ENCODE results near the gene CUEDC2. TPM values are rescaled to one million over a fixed set of nuclear protein-coding genes. Genes with fewer than 3 reads are reported as not detected.

Gene CUEDC2, protein sequence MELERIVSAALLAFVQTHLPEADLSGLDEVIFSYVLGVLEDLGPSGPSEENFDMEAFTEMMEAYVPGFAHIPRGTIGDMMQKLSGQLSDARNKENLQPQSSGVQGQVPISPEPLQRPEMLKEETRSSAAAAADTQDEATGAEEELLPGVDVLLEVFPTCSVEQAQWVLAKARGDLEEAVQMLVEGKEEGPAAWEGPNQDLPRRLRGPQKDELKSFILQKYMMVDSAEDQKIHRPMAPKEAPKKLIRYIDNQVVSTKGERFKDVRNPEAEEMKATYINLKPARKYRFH
- total RNA-seq = 10 to 100 TPM; 60.8 to 72.7 TPM

- peak within 1 kb of the TSS; percentile 94 for H3K27ac Mint-ChIP-seq
- peaks cover 2% of the 10 kb centered on the region for H3K36me3 Mint-ChIP-seq (ENCODE audit: low read depth)
- ATAC-seq (peak; percentile 94), DNase-seq (peak; percentile 99)
- H3K27me3 Mint-ChIP-seq = no peaks in the 10 kb centered on the region
- ChIA-PET CTCF (interaction anchor here (0.7 to 3.7 kb wide), 12 partner anchors 10 to 263 kb away, joined by 3 to 35 read pairs (median 4); partner anchors contain the start of genes C10orf95, FBXL15 and NFKB2), POLR2A (interaction anchor here (0.6 to 1.7 kb wide), 10 partner anchors 10 to 202 kb away, joined by 3 to 27 read pairs (median 4); partner anchors contain the start of genes C10orf95, FBXL15 and NFKB2)
- no peaks in the 10 kb centered on the region for H3K9me3 Mint-ChIP-seq (ENCODE audit: low read depth)
- H3K4me3 Mint-ChIP-seq = peak within 1 kb of the TSS; percentile 85
- peaks cover 42% of the 10 kb centered on the region for H3K4me1 Mint-ChIP-seq
- intact Hi-C loops (cut with DNase I, micrococcal nuclease) = loop anchor here (1.0 to 10.0 kb wide), 12 partner anchors 11 to 962 kb away; partner anchors contain the start of genes ACTR1A (in 2 of the 2), ATP5MK (in 1 of the 2), GBF1 (in 1 of the 2) and NFKB2 (in 1 of the 2)
These were observed at the start of gene CUEDC2 for GRCh38 chr10:102432162-102432950. CUEDC2 (minus strand) TSS chr10:102432574; CDS start chr10:102425188, 7,386 bp downstream.

DNA sequence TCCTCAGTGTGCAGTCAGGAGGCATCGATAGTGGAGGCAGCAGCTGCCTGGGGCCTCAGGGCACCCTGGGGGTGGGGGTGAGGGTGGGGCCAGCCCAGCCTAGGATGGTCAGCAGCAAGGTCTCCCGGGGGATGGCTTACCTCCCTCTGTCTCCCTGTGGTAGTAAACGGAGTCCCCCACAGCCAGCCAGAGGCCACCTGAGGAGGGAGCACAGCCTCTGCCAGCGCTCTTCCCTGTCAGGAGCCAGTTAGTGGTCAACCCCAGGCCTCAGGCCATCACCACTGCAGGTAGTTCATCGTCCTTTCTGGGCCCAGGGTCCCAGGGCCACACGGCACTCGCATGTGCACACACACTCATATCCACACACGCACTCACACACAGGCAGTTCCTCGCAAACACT, 48.0 kb upstream of the CUEDC2 start:
- DNase-seq (no peak), ATAC-seq (no peak)
- ChIA-PET POLR2A (interaction anchor here (0.6 kb wide), 1 partner anchor 25 kb away, joined by 3 read pairs; no protein-coding TSS in a partner anchor), CTCF (interaction anchor here (0.6 to 3.2 kb wide), 10 partner anchors 19 to 1293 kb away, joined by 3 to 19 read pairs (median 10); partner anchors contain the start of gene C10orf95)
- no peaks in the 10 kb centered on the region for H3K9me3 Mint-ChIP-seq (ENCODE audit: low read depth)
- peaks cover 13% of the 10 kb centered on the region for H3K4me1 Mint-ChIP-seq
- H3K27ac Mint-ChIP-seq = peak overlapping the region; percentile 31
- intact Hi-C loops (cut with DNase I, micrococcal nuclease) = no loop called here
- H3K4me3 Mint-ChIP-seq = no peak overlapping the region
- no peaks in the 10 kb centered on the region for H3K27me3 Mint-ChIP-seq
- H3K36me3 Mint-ChIP-seq (ENCODE audit: low read depth) = peaks cover 15% of the 10 kb centered on the region

GRCh38 chr10:102479651-102480050, 47.3 kb upstream of the CUEDC2 start:
- H3K4me1 Mint-ChIP-seq = peaks cover 16% of the 10 kb centered on the region
- POLR2A ChIA-PET = interaction anchor here (0.6 to 1.3 kb wide), 3 partner anchors 25 to 1011 kb away, joined by 3 to 4 read pairs (median 3); no protein-coding TSS in a partner anchor
- no peaks in the 10 kb centered on the region for H3K9me3 Mint-ChIP-seq (ENCODE audit: low read depth)
- CTCF ChIA-PET = interaction anchor here (0.5 to 3.2 kb wide), 26 partner anchors 11 to 953 kb away, joined by 3 to 19 read pairs (median 4); partner anchors contain the start of genes C10orf95 and ELOVL3
- ATAC-seq (no peak), DNase-seq (no peak)
- no peaks in the 10 kb centered on the region for H3K27me3 Mint-ChIP-seq
- no peak overlapping the region for H3K4me3 Mint-ChIP-seq
- peaks cover 14% of the 10 kb centered on the region for H3K36me3 Mint-ChIP-seq (ENCODE audit: low read depth)
- intact Hi-C loops (cut with DNase I, micrococcal nuclease) = loop anchor here (1.0 to 5.0 kb wide), 9 partner anchors 29 to 311 kb away; partner anchors contain the start of genes C10orf95 (in 1 of the 2) and FBXL15 (in 1 of the 2)
- no peak overlapping the region for H3K27ac Mint-ChIP-seq

DNA sequence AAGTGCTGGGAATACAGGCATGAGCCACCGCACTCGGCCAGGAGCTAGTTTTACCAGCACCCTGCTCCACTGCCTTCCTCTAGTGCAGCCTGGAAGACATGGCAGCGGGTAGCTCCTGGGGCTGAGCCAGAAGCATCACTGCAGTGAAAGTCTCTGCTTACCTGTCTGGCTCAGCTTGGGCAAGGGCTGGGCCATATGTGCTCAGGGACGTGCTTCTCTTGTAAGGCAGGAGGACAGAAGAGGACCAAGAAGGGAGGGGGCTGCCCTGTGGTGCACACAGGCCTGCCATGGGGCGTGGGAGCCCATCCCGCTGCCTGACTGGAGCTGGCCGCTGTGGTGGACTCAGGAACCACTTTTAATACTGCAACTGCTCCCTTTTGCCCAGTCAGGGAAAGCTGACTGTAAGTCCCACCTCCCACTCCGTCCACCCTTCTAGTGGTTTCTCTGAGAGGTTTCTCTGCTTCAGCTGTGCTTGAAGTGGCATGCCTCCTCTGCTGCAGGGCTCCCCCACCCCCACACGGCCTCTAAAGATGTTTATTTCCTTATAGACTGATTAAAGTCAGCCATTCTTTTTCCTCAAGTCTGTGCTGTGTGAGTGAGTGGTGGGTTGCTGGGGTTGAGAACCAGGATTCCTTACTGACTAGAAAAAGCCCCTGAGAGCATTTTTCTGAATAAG, 44.2 kb upstream of the CUEDC2 start:
- H3K27ac Mint-ChIP-seq = peak overlapping the region; percentile 78
- intact Hi-C loops (cut with DNase I, micrococcal nuclease) = loop anchor here in 1 of 2 experiments (5.0 kb wide), 1 partner anchor 54 kb away; the partner anchor contains the start of gene FBXL15
- DNase-seq (peak; percentile 36), ATAC-seq (no peak)
- no peak overlapping the region for H3K4me3 Mint-ChIP-seq
- ChIA-PET CTCF (interaction anchor here (0.6 to 0.7 kb wide), 2 partner anchors 90 to 247 kb away, joined by 3 read pairs; no protein-coding TSS in a partner anchor), POLR2A (interaction anchor here (0.7 kb wide), 1 partner anchor 301 kb away, joined by 3 read pairs; no protein-coding TSS in a partner anchor)
- peaks cover 28% of the 10 kb centered on the region for H3K4me1 Mint-ChIP-seq
- peaks cover 11% of the 10 kb centered on the region for H3K36me3 Mint-ChIP-seq (ENCODE audit: low read depth)
- no peaks in the 10 kb centered on the region for H3K27me3 Mint-ChIP-seq
- H3K9me3 Mint-ChIP-seq (ENCODE audit: low read depth) = no peaks in the 10 kb centered on the region

DNA sequence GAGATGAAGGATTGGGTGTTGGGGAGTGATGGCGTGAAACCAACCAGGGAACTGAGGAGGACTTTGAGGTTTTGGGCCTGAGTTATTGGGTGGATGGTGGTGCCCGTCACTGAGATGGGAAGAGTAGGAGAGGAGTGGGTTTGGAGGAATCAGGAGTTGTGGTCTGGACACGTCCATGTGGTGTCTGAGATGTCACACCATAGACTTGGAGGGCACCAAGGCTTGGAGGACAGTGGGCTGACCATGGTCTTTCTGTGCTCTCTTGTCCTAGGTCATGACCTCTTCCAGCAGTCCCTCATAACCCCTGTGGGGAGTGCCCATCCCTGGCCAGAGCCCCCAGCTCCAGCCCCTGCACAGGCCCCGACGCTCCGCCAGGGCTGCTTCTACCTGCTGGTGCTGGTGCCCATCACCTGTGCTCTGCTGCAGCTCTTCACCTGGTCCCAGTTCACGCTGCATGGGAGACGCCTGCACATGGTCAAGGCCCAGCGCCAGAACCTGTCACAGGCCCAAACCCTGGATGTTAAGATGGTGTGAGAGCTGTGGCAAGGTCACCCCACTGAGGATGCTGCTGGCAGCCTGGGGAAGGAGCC, 43.2 kb upstream of the CUEDC2 start:
- peak overlapping the region; percentile 19 for H3K27ac Mint-ChIP-seq
- H3K4me3 Mint-ChIP-seq = no peak overlapping the region
- no peaks in the 10 kb centered on the region for H3K9me3 Mint-ChIP-seq (ENCODE audit: low read depth)
- CTCF ChIA-PET = interaction anchor here (0.5 to 1.9 kb wide), 2 partner anchors 306 to 1012 kb away, joined by 3 to 4 read pairs; no protein-coding TSS in a partner anchor
- peaks cover 11% of the 10 kb centered on the region for H3K36me3 Mint-ChIP-seq (ENCODE audit: low read depth)
- peaks cover 28% of the 10 kb centered on the region for H3K4me1 Mint-ChIP-seq
- intact Hi-C loops (cut with DNase I, micrococcal nuclease) = loop anchor here in 1 of 2 experiments (5.0 kb wide), 1 partner anchor 53 kb away; the partner anchor contains the start of gene FBXL15
- ATAC-seq (no peak), DNase-seq (no peak)
- no peaks in the 10 kb centered on the region for H3K27me3 Mint-ChIP-seq
- POLR2A ChIA-PET = no interaction called here

GRCh38 chr10:102473445-102474331, 41.3 kb upstream of the CUEDC2 start:
- peaks cover 8% of the 10 kb centered on the region for H3K36me3 Mint-ChIP-seq (ENCODE audit: low read depth)
- ChIA-PET CTCF (interaction anchor here (0.6 to 1.9 kb wide), 9 partner anchors 21 to 369 kb away, joined by 3 to 4 read pairs (median 3); no protein-coding TSS in a partner anchor), POLR2A (no interaction called here)
- DNase-seq = peak; percentile 33
- no peaks in the 10 kb centered on the region for H3K9me3 Mint-ChIP-seq (ENCODE audit: low read depth)
- H3K4me1 Mint-ChIP-seq = peaks cover 21% of the 10 kb centered on the region
- ATAC-seq = peak; percentile 79
- no peak overlapping the region for H3K4me3 Mint-ChIP-seq
- H3K27ac Mint-ChIP-seq = peak overlapping the region; percentile 59
- intact Hi-C loops (cut with DNase I, micrococcal nuclease) = no loop called here
- no peaks in the 10 kb centered on the region for H3K27me3 Mint-ChIP-seq

DNA sequence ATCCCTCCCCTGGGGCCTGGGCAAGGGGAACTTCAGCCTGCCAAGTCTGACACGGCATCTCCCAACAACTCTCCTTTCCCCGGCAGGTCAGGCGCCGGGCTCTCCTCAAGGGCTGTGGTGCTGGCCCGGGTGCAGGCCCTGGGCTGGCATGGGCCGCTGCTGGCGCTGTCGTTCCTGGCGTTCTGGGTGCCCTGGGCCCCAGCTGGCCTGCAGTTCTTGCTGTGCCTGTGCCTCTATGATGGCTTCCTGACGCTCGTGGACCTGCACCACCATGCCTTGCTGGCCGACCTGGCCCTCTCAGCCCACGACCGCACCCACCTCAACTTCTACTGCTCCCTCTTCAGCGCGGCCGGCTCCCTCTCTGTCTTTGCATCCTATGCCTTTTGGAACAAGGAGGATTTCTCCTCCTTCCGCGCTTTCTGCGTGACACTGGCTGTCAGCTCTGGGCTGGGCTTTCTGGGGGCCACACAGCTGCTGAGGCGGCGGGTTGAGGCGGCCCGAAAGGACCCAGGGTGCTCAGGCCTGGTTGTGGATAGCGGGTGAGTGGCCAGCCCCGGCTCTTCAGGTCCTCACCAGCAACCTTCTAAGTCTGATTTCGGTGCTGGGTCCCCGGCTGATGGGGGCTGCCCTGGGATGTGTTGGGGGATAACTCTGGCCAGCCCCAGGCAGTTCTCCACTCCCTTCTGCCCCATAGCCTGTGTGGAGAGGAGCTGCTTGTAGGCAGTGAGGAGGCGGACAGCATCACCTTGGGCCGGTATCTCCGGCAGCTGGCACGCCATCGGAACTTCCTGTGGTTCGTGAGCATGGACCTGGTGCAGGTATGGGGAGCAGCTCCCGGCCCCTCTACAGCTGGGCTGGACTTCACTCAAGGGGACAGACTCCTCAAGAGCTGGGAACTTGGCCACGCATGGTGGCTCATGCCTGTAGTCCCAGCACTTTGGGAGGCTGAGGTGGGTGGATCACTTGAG, 38.5 kb upstream of the CUEDC2 start:
- peaks cover 4% of the 10 kb centered on the region for H3K36me3 Mint-ChIP-seq (ENCODE audit: low read depth)
- H3K27ac Mint-ChIP-seq = no peak overlapping the region
- H3K9me3 Mint-ChIP-seq (ENCODE audit: low read depth) = no peaks in the 10 kb centered on the region
- DNase-seq (no peak), ATAC-seq (no peak)
- POLR2A ChIA-PET = no interaction called here
- intact Hi-C loops (cut with DNase I, micrococcal nuclease) = no loop called here
- peaks cover 15% of the 10 kb centered on the region for H3K4me1 Mint-ChIP-seq
- H3K4me3 Mint-ChIP-seq = no peak overlapping the region
- no peaks in the 10 kb centered on the region for H3K27me3 Mint-ChIP-seq
- CTCF ChIA-PET = interaction anchor here (0.9 to 2.0 kb wide), 3 partner anchors 8 to 241 kb away, joined by 3 to 6 read pairs (median 3); no protein-coding TSS in a partner anchor

GRCh38 chr10:102468683-102469082, 36.3 kb upstream of the CUEDC2 start:
- Mint-ChIP-seq H3K36me3 (ENCODE audit: low read depth) (peaks cover 2% of the 10 kb centered on the region), H3K4me1 (peaks cover 14% of the 10 kb centered on the region), H3K27ac (no peak overlapping the region), H3K9me3 (ENCODE audit: low read depth) (no peaks in the 10 kb centered on the region), H3K4me3 (no peak overlapping the region), H3K27me3 (no peaks in the 10 kb centered on the region)
- CTCF ChIA-PET = interaction anchor here (0.5 to 1.7 kb wide), 2 partner anchors 10 to 228 kb away, joined by 4 to 5 read pairs; no protein-coding TSS in a partner anchor
- POLR2A ChIA-PET = interaction anchor here (1.1 kb wide), 1 partner anchor 17 kb away, joined by 3 read pairs; the partner anchor contains the start of gene C10orf95
- intact Hi-C loops (cut with DNase I, micrococcal nuclease) = no loop called here
- DNase-seq = no peak
- no peak for ATAC-seq

- Mint-ChIP-seq H3K4me3 (no peak overlapping the region), H3K4me1 (peaks cover 11% of the 10 kb centered on the region), H3K27ac (no peak overlapping the region), H3K36me3 (ENCODE audit: low read depth) (peaks cover 2% of the 10 kb centered on the region), H3K27me3 (no peaks in the 10 kb centered on the region), H3K9me3 (ENCODE audit: low read depth) (no peaks in the 10 kb centered on the region)
- no peak for ATAC-seq
- no peak for DNase-seq
- intact Hi-C loops (cut with DNase I, micrococcal nuclease) = no loop called here
- CTCF ChIA-PET = interaction anchor here (1.7 kb wide), 1 partner anchor 11 kb away, joined by 5 read pairs; no protein-coding TSS in a partner anchor
- POLR2A ChIA-PET = no interaction called here
These were observed 35.6 kb upstream of the CUEDC2 start for GRCh38 chr10:102467971-102468438.
